Measurements from ENCODE around the gene ATG16L2. TPM values are rescaled to one million over a fixed set of nuclear protein-coding genes. Genes with fewer than 3 reads are reported as not detected.
A peak's percentile ranks its signal among the peaks of the same experiment; 100 is the strongest.

The ATG16L2 gene
- total and polyA plus RNA-seq, 2 of the 4 experiments (the other 2 are of a cell fraction) = 1.3 to 12.7 TPM

- H3K4me1 ChIP-seq (ENCODE audit: control insufficient read depth, insufficient read depth, low read length) = peaks cover 10% of the 10 kb centered on the region
- H4K91ac ChIP-seq (ENCODE audit: insufficient read depth, low read depth, low read length) = no peak overlapping the region
- no peak overlapping the region for H2AK9ac ChIP-seq (replicated peaks; ENCODE audit: low read depth, low read length, poor library complexity)
- H3K36me3 ChIP-seq (ENCODE audit: control insufficient read depth, insufficient read depth, low read length) = peaks cover 7% of the 10 kb centered on the region; the same call in 1 of the 2 replicates
- POLR2A ChIA-PET (ENCODE audit: unreplicated experiment) = no interaction called here
- H3K79me1 ChIP-seq (ENCODE audit: low read depth in 1 of 2, low read length in 2 of 2) = peaks cover 3 to 22% of the 10 kb centered on the region in 2 experiments; a peak in 3 of 4 replicates
- no peak overlapping the region for H3K27ac ChIP-seq (ENCODE audit: insufficient read depth, low read length)
- H2AFZ ChIP-seq (replicated peaks; ENCODE audit: low read length, poor library complexity) = no peak overlapping the region
- no peaks in the 10 kb centered on the region for H3K9me3 ChIP-seq (ENCODE audit: control insufficient read depth, insufficient read depth, low read length)
- intact Hi-C loops (cut with micrococcal nuclease) = no loop called here
- no peak for TF ChIP-seq NFE2L2 (IDR thresholded peaks at IDR 0.05; ENCODE audit: low read depth, low read length)
- TF ChIP-seq CEBPB (IDR thresholded peaks at IDR 0.05; ENCODE audit: low read depth, low read length) = peak; percentile 57; the same call in 1 of the 2 replicates
- no peaks in the 10 kb centered on the region for H3K27me3 ChIP-seq (ENCODE audit: control insufficient read depth, insufficient read depth, low read length)
- no peak overlapping the region for H3K4me3 ChIP-seq (ENCODE audit: insufficient read depth, low read depth, low read length)
- H3K23ac ChIP-seq (ENCODE audit: low read depth, low read length) = no peak overlapping the region
- H3K18ac ChIP-seq (ENCODE audit: low read depth, low read length) = no peak overlapping the region
- no peak overlapping the region for H4K8ac ChIP-seq (ENCODE audit: low read depth in 2 of 2, low read length in 2 of 2)
- H3K9me1 ChIP-seq (ENCODE audit: insufficient read depth, low read length) = peaks cover 14% of the 10 kb centered on the region
- H2BK120ac ChIP-seq (ENCODE audit: low read depth, low read length) = no peak overlapping the region
- H3K4me2 ChIP-seq (ENCODE audit: low read depth, low read length) = no peak overlapping the region
- dilution Hi-C loops (cut with HindIII; ENCODE audit: low sequenced_read_pairs, unreplicated experiment) = no loop called here
- no peak overlapping the region for H4K5ac ChIP-seq (ENCODE audit: low read depth, low read length)
- H2BK20ac ChIP-seq (ENCODE audit: low read depth, low read length) = no peak overlapping the region
- no peak overlapping the region for H2BK5ac ChIP-seq (ENCODE audit: low read depth, low read length, poor library complexity, severe bottlenecking)
- H3K9ac ChIP-seq (ENCODE audit: low read depth, low read length) = no peak overlapping the region
- ATAC-seq (ENCODE audit: low read depth) (no peak), DNase-seq (no peak)
- no peak overlapping the region for H2BK15ac ChIP-seq (ENCODE audit: low read depth, low read length)
- no TSS peak for BruUV-seq (replicated peaks)
- in situ Hi-C loops (cut with MboI; ENCODE audit: low sequenced_read_pairs) = loop anchor here (5.0 kb wide), 2 partner anchors 342 to 452 kb away; no protein-coding TSS in a partner anchor
- CTCF ChIA-PET = no interaction called here
- no peak overlapping the region for H3K14ac ChIP-seq (replicated peaks; ENCODE audit: low read depth, low read length)
- H4K20me1 ChIP-seq (ENCODE audit: insufficient read depth, low read length) = no peaks in the 10 kb centered on the region
- no peak overlapping the region for H2AK5ac ChIP-seq (ENCODE audit: low read depth, low read length)
- H3K4ac ChIP-seq (ENCODE audit: low read depth, low read length) = no peak overlapping the region; the same call in 1 of the 2 replicates
- no peak overlapping the region for H3K56ac ChIP-seq (ENCODE audit: extremely low read depth, insufficient read depth, low read length)
- WGBS, 2 experiments (ENCODE audit: extremely low coverage in 2 of 2, insufficient read length in 1 of 2) = 100% methylated on average over 3 of the region's 5 CpGs; no CpG with 5 or more reads in 1 of the 2 experiments
These were observed 20.7 kb downstream of the ATG16L2 start for GRCh38 chr11:72834905-72835304.

Data from IMR-90 (cell line).